ENCODE measurements around the gene MEIS2.

DNA sequence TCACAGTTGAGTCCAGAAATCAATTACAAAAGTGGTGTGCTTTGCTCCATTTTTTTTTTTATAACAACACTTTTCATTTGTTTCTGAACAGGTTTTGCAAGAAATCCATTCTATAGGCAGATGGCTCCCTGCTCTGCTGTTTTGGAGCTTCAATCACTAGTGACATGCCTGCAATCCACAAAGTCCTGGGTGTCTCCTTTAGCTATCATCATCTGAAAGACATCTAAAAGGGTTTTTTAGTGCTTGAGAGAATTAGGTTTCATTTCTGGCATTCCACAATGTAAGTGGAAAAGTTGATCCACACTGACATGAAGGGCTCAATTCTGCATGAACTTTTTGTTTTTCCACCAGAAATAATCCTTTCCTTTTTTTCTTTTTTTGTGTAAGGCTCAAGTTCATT, 24.0 kb upstream of the MEIS2 start:
- TF ChIP-seq, protein P1, sequence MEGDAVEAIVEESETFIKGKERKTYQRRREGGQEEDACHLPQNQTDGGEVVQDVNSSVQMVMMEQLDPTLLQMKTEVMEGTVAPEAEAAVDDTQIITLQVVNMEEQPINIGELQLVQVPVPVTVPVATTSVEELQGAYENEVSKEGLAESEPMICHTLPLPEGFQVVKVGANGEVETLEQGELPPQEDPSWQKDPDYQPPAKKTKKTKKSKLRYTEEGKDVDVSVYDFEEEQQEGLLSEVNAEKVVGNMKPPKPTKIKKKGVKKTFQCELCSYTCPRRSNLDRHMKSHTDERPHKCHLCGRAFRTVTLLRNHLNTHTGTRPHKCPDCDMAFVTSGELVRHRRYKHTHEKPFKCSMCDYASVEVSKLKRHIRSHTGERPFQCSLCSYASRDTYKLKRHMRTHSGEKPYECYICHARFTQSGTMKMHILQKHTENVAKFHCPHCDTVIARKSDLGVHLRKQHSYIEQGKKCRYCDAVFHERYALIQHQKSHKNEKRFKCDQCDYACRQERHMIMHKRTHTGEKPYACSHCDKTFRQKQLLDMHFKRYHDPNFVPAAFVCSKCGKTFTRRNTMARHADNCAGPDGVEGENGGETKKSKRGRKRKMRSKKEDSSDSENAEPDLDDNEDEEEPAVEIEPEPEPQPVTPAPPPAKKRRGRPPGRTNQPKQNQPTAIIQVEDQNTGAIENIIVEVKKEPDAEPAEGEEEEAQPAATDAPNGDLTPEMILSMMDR (IDR thresholded peaks at IDR 0.05) = no peak
- TF ChIP-seq POLR2A (IDR thresholded peaks at IDR 0.05) (no peak), POLR2AphosphoS5 (IDR thresholded peaks at IDR 0.05) (no peak), EP300 (IDR thresholded peaks at IDR 0.05) (no peak)

Measured in stomach (tissue), 4 donors.